Mesendoderm (in vitro differentiated cells): ENCODE results near the gene EXT2.

Experiments
- DNase-seq: peaks from one replicate; pipeline ENCODE4 v3.0.0; 2013
- H2AK5ac ChIP-seq: 2 replicates; pipeline ENCODE4 v1.6.1; 2013; ENCODE audit warnings: low read length, inconsistent platforms
- H2BK120ac ChIP-seq: 2 replicates; pipeline ENCODE4 v1.6.1; 2013; ENCODE audit warnings: low read depth, mild to moderate bottlenecking, low read length, moderate library complexity, mixed read lengths
- H2BK15ac ChIP-seq: replicated peaks from 2 replicates; pipeline ENCODE4 v1.6.1; 2013; ENCODE audit warnings: low read depth, mild to moderate bottlenecking, moderate library complexity
- H2BK5ac ChIP-seq: 2 replicates; pipeline ENCODE4 v1.6.1; 2013; ENCODE audit warnings: low read length, inconsistent platforms
- H3K18ac ChIP-seq: 2 replicates; pipeline ENCODE4 v1.6.1; 2013; ENCODE audit warnings: mild to moderate bottlenecking, low read length, mixed read lengths
- H3K23ac ChIP-seq: one replicate; pipeline ENCODE4 v1.6.1; 2013; ENCODE audit warnings: low read length
- H3K27ac ChIP-seq: 2 replicates; pipeline ENCODE4 v1.5.1; 2013; ENCODE audit warnings: low read depth, mild to moderate bottlenecking, inconsistent platforms, low read length, moderate library complexity
- H3K27me3 ChIP-seq: 2 replicates; pipeline ENCODE4 v1.6.1; 2013; ENCODE audit warnings: low read length, control low read depth, mild to moderate bottlenecking, inconsistent platforms; ENCODE audit not compliant: insufficient read depth, poor library complexity
- H3K36me3 ChIP-seq: 2 replicates; pipeline ENCODE4 v1.6.1; 2013; ENCODE audit warnings: low read length, inconsistent platforms; ENCODE audit not compliant: control insufficient read depth, insufficient read depth
- H3K4ac ChIP-seq: one replicate; pipeline ENCODE4 v1.6.1; 2013; ENCODE audit warnings: low read depth, mild to moderate bottlenecking, low read length, moderate library complexity
- H3K4me1 ChIP-seq: 2 replicates; pipeline ENCODE4 v1.6.1; 2013; ENCODE audit warnings: low read depth, low read length, inconsistent platforms; ENCODE audit not compliant: control insufficient read depth
- H3K4me2 ChIP-seq: 2 replicates; pipeline ENCODE4 v1.6.1; 2013; ENCODE audit warnings: low read length
- H3K4me3 ChIP-seq: 2 replicates; pipeline ENCODE4 v1.5.1; 2013; ENCODE audit warnings: mild to moderate bottlenecking, low read length
- H3K56ac ChIP-seq: one replicate; pipeline ENCODE4 v1.6.1; 2013; ENCODE audit warnings: low read length
- H3K79me1 ChIP-seq: 2 replicates; pipeline ENCODE4 v1.6.1; 2013; ENCODE audit warnings: low read length, inconsistent platforms
- H3K79me2 ChIP-seq: 2 replicates; pipeline ENCODE4 v1.6.1; 2013; ENCODE audit warnings: mild to moderate bottlenecking, low read length; ENCODE audit not compliant: control insufficient read depth, insufficient read depth
- H3K9ac ChIP-seq: 2 replicates; pipeline ENCODE4 v1.6.1; 2013; ENCODE audit warnings: low read length, inconsistent platforms
- H4K5ac ChIP-seq: one replicate; pipeline ENCODE4 v1.6.1; 2013; ENCODE audit warnings: low read length
- H4K8ac ChIP-seq: one replicate; pipeline ENCODE4 v1.6.1; 2013; ENCODE audit warnings: low read depth, mild to moderate bottlenecking, control low read depth, low read length, moderate library complexity
- WGBS: extraction: QIAGEN DNeasy Blood & Tissue Kit; methylation state at CpG from one replicate; pipeline ENCODE4 v1.1.7; 2013; ENCODE audit warnings: low lambda C conversion rate, missing lambda C conversion rate; ENCODE audit not compliant: insufficient coverage; ENCODE audit errors: extremely low coverage; 5-methylcytosine and 5-hydroxymethylcytosine counted together

The EXT2 gene

DNA sequence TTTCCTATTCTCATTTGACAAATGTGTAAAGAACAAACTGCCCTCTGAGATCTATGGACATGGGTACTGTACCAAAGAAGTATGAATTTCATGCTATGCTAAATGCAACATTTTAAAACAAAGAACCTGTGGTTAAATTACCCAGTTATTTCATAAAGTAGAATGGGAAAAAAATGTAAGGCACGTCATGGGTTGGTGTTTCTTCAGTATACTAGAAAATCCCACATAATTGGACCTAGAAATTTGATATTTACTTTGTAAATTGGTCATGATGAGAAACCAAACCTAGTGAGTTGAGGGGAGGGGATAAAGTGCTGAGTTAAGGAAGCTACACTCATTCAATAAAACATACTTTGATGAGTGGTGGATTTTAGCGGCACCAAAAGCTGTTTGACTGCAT is 110.4 kb downstream of the EXT2 start:
- DNase-seq: no peak
- no peak overlapping the region for H2BK15ac ChIP-seq
- H3K36me3 ChIP-seq: no peaks in the 10 kb centered on the region
- WGBS: no CpG with 5 or more reads among the region's 2 CpGs
- no peak overlapping the region for H3K56ac ChIP-seq
- no peaks in the 10 kb centered on the region for H3K79me2 ChIP-seq
- no peak overlapping the region for H3K23ac ChIP-seq
- H3K4me3 ChIP-seq: no peak overlapping the region
- no peak overlapping the region for H3K27ac ChIP-seq
- H4K8ac ChIP-seq: no peak overlapping the region
- H2BK120ac ChIP-seq: no peak overlapping the region
- H2AK5ac ChIP-seq: no peak overlapping the region
- H3K4me1 ChIP-seq: no peaks in the 10 kb centered on the region
- H4K5ac ChIP-seq: no peak overlapping the region
- H2BK5ac ChIP-seq: no peak overlapping the region
- no peaks in the 10 kb centered on the region for H3K27me3 ChIP-seq
- H3K79me1 ChIP-seq: no peaks in the 10 kb centered on the region
- H3K9ac ChIP-seq: no peak overlapping the region
- no peak overlapping the region for H3K4ac ChIP-seq
- no peak overlapping the region for H3K4me2 ChIP-seq
- H3K18ac ChIP-seq: no peak overlapping the region

DNA sequence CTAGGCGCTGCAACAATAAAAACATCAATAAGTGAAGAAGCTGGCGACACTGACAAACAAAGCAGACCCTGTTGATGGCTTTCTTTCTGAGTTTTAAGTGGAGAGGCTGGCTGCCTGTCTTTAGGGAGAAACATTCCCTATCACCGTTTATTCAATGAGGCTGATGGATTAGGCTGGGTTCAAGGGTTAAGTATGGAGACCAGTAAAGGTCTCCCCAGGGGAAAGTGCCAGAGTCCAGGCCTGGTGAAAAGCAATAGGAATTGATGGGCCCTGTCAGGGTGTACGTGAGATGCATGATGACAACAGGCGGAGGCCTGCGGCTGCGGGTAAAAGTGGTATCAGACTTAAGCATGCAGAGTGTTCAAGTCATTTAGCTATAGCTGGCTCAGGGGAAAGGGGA is 111.8 kb downstream of the EXT2 start:
- WGBS: no CpG with 5 or more reads among the region's 7 CpGs
- Histone ChIP-seq H3K27ac (no peak overlapping the region), H3K79me1 (no peaks in the 10 kb centered on the region)

DNA sequence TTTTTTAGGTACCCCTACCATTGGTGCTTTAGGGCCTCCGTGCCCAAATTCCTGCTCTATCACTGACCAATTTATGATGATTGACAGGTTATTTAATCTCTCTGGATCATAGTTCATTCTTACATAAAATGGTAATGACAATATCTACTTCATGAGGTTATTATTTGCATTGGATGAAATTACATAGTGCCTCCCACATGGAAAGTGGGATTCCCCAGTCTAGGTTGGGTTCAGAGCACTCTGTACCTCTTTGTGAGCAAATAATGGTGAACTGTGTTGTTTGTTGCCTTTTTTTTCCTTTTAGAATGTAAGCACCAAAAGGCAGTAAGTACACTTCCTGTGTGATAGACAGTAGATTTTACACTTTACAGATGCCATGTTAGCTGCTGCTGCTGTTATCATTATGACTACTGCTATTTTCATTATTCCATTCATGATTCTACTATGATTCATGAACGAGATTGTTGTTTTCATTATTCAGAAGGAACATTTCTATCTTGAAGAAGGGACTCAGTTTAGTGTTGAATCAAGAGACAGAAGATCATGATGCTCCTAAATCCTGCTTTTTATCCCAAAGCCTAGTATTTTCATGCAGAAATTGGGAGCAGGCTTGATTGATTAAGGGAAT is 113.6 kb downstream of the EXT2 start:
- Histone ChIP-seq H3K4me3 (no peak overlapping the region), H3K4me2 (no peak overlapping the region), H4K8ac (no peak overlapping the region), H3K23ac (no peak overlapping the region), H2BK120ac (no peak overlapping the region), H2BK5ac (no peak overlapping the region), H3K79me1 (no peaks in the 10 kb centered on the region), H3K56ac (no peak overlapping the region), H3K27ac (no peak overlapping the region), H3K18ac (no peak overlapping the region), H3K4ac (no peak overlapping the region), H3K27me3 (no peaks in the 10 kb centered on the region), H4K5ac (no peak overlapping the region), H3K79me2 (no peaks in the 10 kb centered on the region), H3K4me1 (no peaks in the 10 kb centered on the region), H2AK5ac (no peak overlapping the region), H2BK15ac (no peak overlapping the region), H3K9ac (no peak overlapping the region), H3K36me3 (no peaks in the 10 kb centered on the region)
- no CpG with 5 or more reads among the region's 2 CpGs for WGBS
- no peak for DNase-seq

More for the DNA sequence above, 111.8 kb downstream of the EXT2 start:
- no peak overlapping the region for H2BK5ac ChIP-seq
- no peaks in the 10 kb centered on the region for H3K36me3 ChIP-seq
- H2BK15ac ChIP-seq: no peak overlapping the region
- no peak overlapping the region for H3K56ac ChIP-seq
- H3K23ac ChIP-seq: no peak overlapping the region
- H4K5ac ChIP-seq: no peak overlapping the region
- no peak overlapping the region for H3K18ac ChIP-seq
- H3K4ac ChIP-seq: no peak overlapping the region
- no peak overlapping the region for H2AK5ac ChIP-seq
- no peak overlapping the region for H3K4me2 ChIP-seq
- H3K9ac ChIP-seq: no peak overlapping the region
- H3K27me3 ChIP-seq: no peaks in the 10 kb centered on the region
- no peak overlapping the region for H2BK120ac ChIP-seq
- H3K79me2 ChIP-seq: no peaks in the 10 kb centered on the region
- H3K4me3 ChIP-seq: no peak overlapping the region
- no peak overlapping the region for H4K8ac ChIP-seq
- no peaks in the 10 kb centered on the region for H3K4me1 ChIP-seq
- DNase-seq: no peak

DNA sequence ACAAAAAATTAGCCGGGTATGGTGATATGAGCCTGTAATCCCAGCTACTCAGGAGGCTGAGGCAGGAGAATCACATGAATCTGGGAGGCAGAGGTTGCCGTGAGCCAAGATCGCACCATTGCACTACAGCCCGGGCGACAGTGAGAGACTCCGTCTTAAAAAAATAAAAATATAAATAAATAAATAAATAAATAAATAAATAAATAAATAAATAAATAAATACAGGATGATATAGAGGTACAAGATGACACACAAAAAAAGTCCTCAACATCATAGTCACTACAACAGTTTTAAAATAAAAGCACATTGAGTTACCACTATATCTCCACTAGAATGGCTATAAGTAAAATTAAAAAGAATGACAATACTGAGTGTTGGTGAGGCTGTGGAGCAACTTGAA is 116.7 kb downstream of the EXT2 start:
- H3K56ac ChIP-seq: no peak overlapping the region
- H3K27me3 ChIP-seq: no peaks in the 10 kb centered on the region
- no CpG with 5 or more reads among the region's 6 CpGs for WGBS
- H3K4me1 ChIP-seq: no peaks in the 10 kb centered on the region
- H4K5ac ChIP-seq: no peak overlapping the region
- no peak overlapping the region for H4K8ac ChIP-seq
- no peak overlapping the region for H3K4ac ChIP-seq
- no peak overlapping the region for H2BK15ac ChIP-seq
- no peak for DNase-seq
- no peak overlapping the region for H3K4me3 ChIP-seq
- no peak overlapping the region for H2BK120ac ChIP-seq
- H3K79me1 ChIP-seq: no peaks in the 10 kb centered on the region
- no peak overlapping the region for H3K4me2 ChIP-seq
- H3K9ac ChIP-seq: no peak overlapping the region
- no peak overlapping the region for H3K18ac ChIP-seq
- H2BK5ac ChIP-seq: no peak overlapping the region
- no peak overlapping the region for H3K23ac ChIP-seq
- H3K27ac ChIP-seq: no peak overlapping the region
- no peaks in the 10 kb centered on the region for H3K79me2 ChIP-seq
- no peak overlapping the region for H2AK5ac ChIP-seq
- no peaks in the 10 kb centered on the region for H3K36me3 ChIP-seq

DNA sequence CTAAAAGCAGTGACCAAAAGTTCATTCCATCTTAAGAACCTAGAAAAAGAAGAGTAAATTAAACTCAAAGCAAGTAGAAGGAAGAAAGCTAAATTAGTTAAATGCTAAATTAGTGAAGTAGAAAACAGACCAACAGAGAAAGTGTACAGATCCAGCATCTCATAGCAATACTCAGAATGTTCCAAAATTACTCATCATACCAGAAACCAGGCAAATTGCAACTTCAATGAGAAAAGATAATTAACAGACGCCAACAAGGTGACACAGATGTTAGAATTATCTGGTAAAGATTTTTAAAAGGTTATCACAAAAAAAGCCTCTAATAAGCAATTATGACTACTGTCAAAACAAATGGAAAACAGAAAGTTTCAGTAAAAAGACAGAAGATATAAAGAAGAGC is 117.7 kb downstream of the EXT2 start:
- no CpG with 5 or more reads among the region's 1 CpG for WGBS
- no peak overlapping the region for H3K9ac ChIP-seq

DNA sequence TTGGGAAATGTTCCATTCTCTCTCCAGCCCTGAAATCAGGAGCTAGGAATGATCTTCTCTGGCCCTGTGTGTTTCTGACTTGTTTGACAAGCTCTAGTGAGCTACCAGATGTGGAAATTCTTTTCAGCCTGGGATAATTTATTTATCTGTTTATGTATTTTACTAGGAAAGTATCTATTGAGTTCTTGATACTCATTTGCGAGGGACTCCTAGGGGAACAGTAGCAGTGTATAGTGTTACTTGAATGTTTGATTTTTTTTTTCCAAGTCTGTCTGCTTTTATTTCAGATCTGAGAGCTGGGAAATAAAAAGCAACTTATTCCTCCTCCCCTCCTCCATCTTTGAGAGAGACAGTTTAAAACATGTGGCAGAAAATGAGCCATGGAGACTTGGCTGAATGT is 122.0 kb downstream of the EXT2 start:
- Histone ChIP-seq H3K27ac (no peak overlapping the region), H3K27me3 (no peaks in the 10 kb centered on the region), H3K23ac (no peak overlapping the region), H2BK5ac (no peak overlapping the region), H3K18ac (no peak overlapping the region), H2BK120ac (no peak overlapping the region), H3K9ac (no peak overlapping the region), H3K4ac (no peak overlapping the region), H2AK5ac (no peak overlapping the region), H4K5ac (no peak overlapping the region), H3K4me3 (no peak overlapping the region), H3K79me1 (no peaks in the 10 kb centered on the region), H2BK15ac (no peak overlapping the region), H3K56ac (no peak overlapping the region), H3K4me2 (no peak overlapping the region), H3K36me3 (no peaks in the 10 kb centered on the region), H4K8ac (no peak overlapping the region), H3K4me1 (no peaks in the 10 kb centered on the region), H3K79me2 (no peaks in the 10 kb centered on the region)
- no peak for DNase-seq
- no CpG with 5 or more reads among the region's 1 CpG for WGBS

More for the DNA sequence above, 117.7 kb downstream of the EXT2 start:
- H4K8ac ChIP-seq: no peak overlapping the region
- H3K27ac ChIP-seq: no peak overlapping the region
- no peak overlapping the region for H4K5ac ChIP-seq
- no peak overlapping the region for H3K4me3 ChIP-seq
- DNase-seq: no peak
- no peak overlapping the region for H2BK15ac ChIP-seq
- H3K36me3 ChIP-seq: no peaks in the 10 kb centered on the region
- no peaks in the 10 kb centered on the region for H3K27me3 ChIP-seq
- H2BK120ac ChIP-seq: no peak overlapping the region
- no peak overlapping the region for H3K4me2 ChIP-seq
- no peak overlapping the region for H2BK5ac ChIP-seq
- H3K18ac ChIP-seq: no peak overlapping the region
- no peaks in the 10 kb centered on the region for H3K4me1 ChIP-seq
- H3K79me2 ChIP-seq: no peaks in the 10 kb centered on the region
- H3K4ac ChIP-seq: no peak overlapping the region
- H3K56ac ChIP-seq: no peak overlapping the region
- no peak overlapping the region for H3K23ac ChIP-seq
- no peak overlapping the region for H2AK5ac ChIP-seq
- H3K79me1 ChIP-seq: no peaks in the 10 kb centered on the region
